Activated T-cell treated with anti-CD3 and anti-CD28 coated beads, Interleukin-2, amount 50 U/mL, for 4 hours (primary cell): ENCODE data around the gene IPO13. TPM values are rescaled to one million over a fixed set of nuclear protein-coding genes. Genes with fewer than 3 reads are reported as not detected.
A peak's percentile ranks its signal among the peaks of the same experiment; 100 is the strongest.

Experiments used
- ATAC-seq, 2 donors: fragments of 200-7000 bp; cut with Tn5 transposase; one replicate each; pipeline ENCODE4 v1.10.0; 2021
- DNase-seq: peaks from one replicate; pipeline ENCODE4 v3.0.0-alpha.2; 2020
- H3K27me3 Mint-ChIP-seq: one replicate; pipeline ENCODE4 v1.8.0; 2021; ENCODE audit warnings: low read depth, mixed read lengths
- H3K36me3 Mint-ChIP-seq: one replicate; pipeline ENCODE4 v1.8.0; 2022; ENCODE audit warnings: mixed read lengths; ENCODE audit not compliant: insufficient read depth
- H3K4me1 Mint-ChIP-seq: one replicate; pipeline ENCODE4 v1.8.0; 2021; ENCODE audit warnings: low read depth, mixed read lengths
- H3K4me3 Mint-ChIP-seq: one replicate; pipeline ENCODE4 v1.8.0; 2021; ENCODE audit warnings: mild to moderate bottlenecking, moderate library complexity, mixed read lengths
- H3K9me3 Mint-ChIP-seq: one replicate; pipeline ENCODE4 v1.8.0; 2021; ENCODE audit warnings: mixed read lengths
- total RNA-seq, 3 donors: library from RNA; stranded (reverse); gene quantifications; one replicate each; pipeline ENCODE4 v1.2.1, GENCODE V29; 2021

IPO13 gene
- total RNA-seq, result 10 to 100 TPM; 27.5 to 31.9 (median 28.2) TPM

GRCh38 chr1:43946236-43947060 is at the start of gene IPO13:
Gene IPO13, plus strand, starts transcription at chr1:43946950. Its CDS starts 651 bp downstream, at chr1:43947601.
- DNase-seq (peak; percentile 93), ATAC-seq (peak; percentile 96)
- H3K9me3 Mint-ChIP-seq, result no peaks in the 10 kb centered on the region
- H3K4me1 Mint-ChIP-seq, result peaks cover 52% of the 10 kb centered on the region
- H3K36me3 Mint-ChIP-seq, result peaks cover 20% of the 10 kb centered on the region
- H3K27me3 Mint-ChIP-seq, result no peaks in the 10 kb centered on the region
- peak within 1 kb of the TSS; percentile 93 for H3K4me3 Mint-ChIP-seq

DNA sequence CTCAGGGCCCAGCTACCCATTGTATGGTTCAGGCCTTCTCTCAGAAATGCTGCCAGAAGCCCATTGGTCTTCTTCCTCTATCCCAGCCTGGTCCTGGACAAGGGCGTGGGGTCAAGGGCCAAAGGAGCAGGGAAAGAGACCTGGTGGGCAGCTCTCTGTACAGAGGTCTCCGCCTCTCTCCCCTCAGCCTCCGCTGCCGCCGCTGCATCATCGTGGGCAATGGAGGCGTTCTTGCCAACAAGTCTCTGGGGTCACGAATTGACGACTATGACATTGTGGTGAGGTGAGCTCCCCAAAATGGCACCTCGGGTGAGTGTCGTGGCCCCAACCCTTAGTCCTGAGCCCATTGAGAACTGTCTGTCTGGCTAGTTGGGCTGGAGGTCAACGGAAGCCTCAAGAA is 47.8 kb upstream of the IPO13 start:
- ATAC-seq, result no peak
- H3K27me3 Mint-ChIP-seq, result no peaks in the 10 kb centered on the region
- H3K36me3 Mint-ChIP-seq, result peaks cover 24% of the 10 kb centered on the region
- DNase-seq, result no peak
- H3K4me1 Mint-ChIP-seq, result no peaks in the 10 kb centered on the region
- no peaks in the 10 kb centered on the region for H3K9me3 Mint-ChIP-seq
- H3K4me3 Mint-ChIP-seq, result no peak overlapping the region

DNA sequence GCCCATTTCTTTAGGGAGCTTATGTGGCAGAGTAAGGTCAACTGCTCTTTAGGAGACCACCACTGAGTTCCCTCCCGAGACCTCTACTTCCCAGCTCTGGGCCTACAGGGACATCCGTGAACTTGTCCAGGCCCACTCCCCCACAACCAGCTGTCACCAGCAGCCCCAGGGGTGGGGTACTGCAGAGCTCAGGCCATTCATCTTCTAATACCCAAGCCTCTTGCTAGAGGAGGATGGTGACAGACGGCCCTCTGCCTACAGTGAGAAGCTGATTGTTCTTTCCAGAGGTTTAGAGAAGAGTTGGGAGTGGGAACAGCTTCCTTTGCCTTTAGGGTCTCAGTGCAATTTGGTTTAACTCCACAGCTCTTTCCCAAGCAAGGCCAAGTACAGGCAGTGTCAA is 46.4 kb upstream of the IPO13 start:
- no peaks in the 10 kb centered on the region for H3K4me1 Mint-ChIP-seq

GRCh38 chr1:43901196-43901961 is 45.4 kb upstream of the IPO13 start:
- Mint-ChIP-seq H3K4me3 (no peak overlapping the region), H3K9me3 (no peaks in the 10 kb centered on the region), H3K4me1 (no peaks in the 10 kb centered on the region), H3K27me3 (no peaks in the 10 kb centered on the region), H3K36me3 (peaks cover 19% of the 10 kb centered on the region)
- DNase-seq, result no peak
- no peak for ATAC-seq

More for the DNA sequence above, 46.4 kb upstream of the IPO13 start:
- H3K27me3 Mint-ChIP-seq, result no peaks in the 10 kb centered on the region
- DNase-seq (no peak), ATAC-seq (no peak)
- no peaks in the 10 kb centered on the region for H3K9me3 Mint-ChIP-seq
- peaks cover 21% of the 10 kb centered on the region for H3K36me3 Mint-ChIP-seq
- H3K4me3 Mint-ChIP-seq, result no peak overlapping the region

DNA sequence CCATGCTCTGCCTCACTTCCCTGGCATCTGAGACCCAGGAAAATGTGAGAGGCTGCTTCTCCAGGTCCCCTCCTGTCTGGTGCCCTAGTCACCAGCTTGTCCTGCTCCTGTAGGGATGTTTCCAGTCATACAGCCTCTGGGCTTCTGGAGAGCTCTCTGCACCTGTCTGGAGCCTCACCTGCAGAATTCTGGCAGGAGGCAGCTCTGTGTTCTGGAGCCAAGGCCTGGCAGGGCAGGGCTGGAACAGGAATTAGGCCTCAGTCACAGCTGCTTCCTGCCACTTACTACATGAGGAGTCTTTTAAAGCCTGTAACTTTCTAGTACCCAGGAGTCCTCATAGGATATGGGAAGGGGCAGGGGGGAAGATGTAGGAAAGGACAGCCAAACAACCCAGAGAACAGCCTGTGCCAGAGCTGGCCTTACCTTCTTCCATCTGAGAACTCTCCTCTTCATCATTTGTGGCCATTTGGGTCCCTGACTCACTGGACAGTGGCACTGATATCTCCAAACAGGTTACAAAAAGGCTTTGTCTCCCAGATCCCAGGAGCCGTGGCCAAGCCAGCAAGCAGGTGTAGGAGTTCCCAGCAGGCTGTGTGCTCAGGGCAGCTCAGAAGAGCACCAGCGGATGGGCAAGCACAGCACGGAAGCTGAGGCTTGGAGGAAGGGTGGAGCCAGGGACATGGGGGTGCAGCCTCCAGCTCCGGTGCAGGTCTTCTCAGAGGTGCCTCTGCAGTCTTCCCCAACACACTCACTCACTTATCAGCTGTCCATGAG is 44.5 kb upstream of the IPO13 start:
- no peak for DNase-seq
- peaks cover 2% of the 10 kb centered on the region for H3K4me1 Mint-ChIP-seq
- peaks cover 21% of the 10 kb centered on the region for H3K36me3 Mint-ChIP-seq
- no peaks in the 10 kb centered on the region for H3K9me3 Mint-ChIP-seq
- H3K27me3 Mint-ChIP-seq, result no peaks in the 10 kb centered on the region
- peak overlapping the region; percentile 40 for H3K4me3 Mint-ChIP-seq
- ATAC-seq, result no peak

DNA sequence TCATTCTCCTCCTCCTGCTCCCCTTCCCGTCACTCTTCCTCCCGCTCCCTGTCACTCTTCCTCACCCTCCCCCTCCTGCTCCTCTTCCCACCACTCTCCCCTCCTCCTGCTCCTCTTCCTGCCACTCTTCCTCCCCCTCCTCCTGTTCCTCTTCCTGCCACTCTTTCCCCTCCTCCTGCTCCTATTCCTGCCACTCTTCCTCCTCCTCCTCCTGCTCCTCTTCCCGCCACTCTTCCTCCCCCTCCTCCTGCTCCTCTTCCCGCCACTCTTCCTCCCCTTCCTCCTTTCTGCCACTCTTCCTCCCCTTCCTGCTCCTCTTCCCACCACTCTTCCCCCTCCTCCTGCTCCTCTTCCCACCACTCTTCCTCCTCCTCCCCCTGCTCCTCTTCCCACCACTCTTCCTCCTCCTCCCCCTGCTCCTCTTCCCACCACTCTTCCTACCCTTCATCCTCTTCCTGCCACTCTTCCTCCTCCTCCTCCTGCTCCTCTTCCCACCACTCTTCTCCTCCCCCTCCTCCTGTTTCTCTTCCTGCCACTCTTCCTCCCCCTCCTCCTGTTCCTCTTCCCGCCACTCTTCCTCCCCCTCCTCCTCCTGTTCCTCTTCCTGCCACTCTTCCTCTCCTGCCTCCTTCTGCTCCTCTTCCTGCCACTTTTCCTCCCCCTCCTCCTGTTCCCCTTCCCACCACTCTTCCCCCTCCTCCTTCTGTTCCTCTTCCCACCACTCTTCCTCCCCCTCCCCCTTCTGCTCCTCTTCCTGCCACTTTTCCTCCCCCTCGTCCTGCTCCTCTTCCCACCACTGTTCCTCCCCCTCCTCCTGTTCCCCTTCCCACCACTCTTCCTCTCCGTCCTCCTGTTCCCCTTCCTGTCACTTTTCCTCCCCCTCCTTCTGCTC is 41.8 kb upstream of the IPO13 start:
- H3K27me3 Mint-ChIP-seq, result no peaks in the 10 kb centered on the region
- no peak for DNase-seq
- no peaks in the 10 kb centered on the region for H3K9me3 Mint-ChIP-seq

GRCh38 chr1:43908226-43908625 is 38.5 kb upstream of the IPO13 start:
- ATAC-seq (no peak), DNase-seq (no peak)
- H3K4me1 Mint-ChIP-seq, result peaks cover 2% of the 10 kb centered on the region
- H3K36me3 Mint-ChIP-seq, result peaks cover 23% of the 10 kb centered on the region
- H3K9me3 Mint-ChIP-seq, result no peaks in the 10 kb centered on the region
- H3K27me3 Mint-ChIP-seq, result no peaks in the 10 kb centered on the region
- no peak overlapping the region for H3K4me3 Mint-ChIP-seq

More for the DNA sequence above, 41.8 kb upstream of the IPO13 start:
- Mint-ChIP-seq H3K36me3 (peaks cover 30% of the 10 kb centered on the region), H3K4me1 (peaks cover 2% of the 10 kb centered on the region), H3K4me3 (no peak overlapping the region)
- ATAC-seq, result no peak

GRCh38 chr1:43908858-43909257 is 37.9 kb upstream of the IPO13 start:
- Mint-ChIP-seq H3K4me3 (no peak overlapping the region), H3K36me3 (peaks cover 23% of the 10 kb centered on the region), H3K27me3 (no peaks in the 10 kb centered on the region), H3K9me3 (no peaks in the 10 kb centered on the region), H3K4me1 (peaks cover 2% of the 10 kb centered on the region)
- ATAC-seq, result no peak
- DNase-seq, result no peak

DNA sequence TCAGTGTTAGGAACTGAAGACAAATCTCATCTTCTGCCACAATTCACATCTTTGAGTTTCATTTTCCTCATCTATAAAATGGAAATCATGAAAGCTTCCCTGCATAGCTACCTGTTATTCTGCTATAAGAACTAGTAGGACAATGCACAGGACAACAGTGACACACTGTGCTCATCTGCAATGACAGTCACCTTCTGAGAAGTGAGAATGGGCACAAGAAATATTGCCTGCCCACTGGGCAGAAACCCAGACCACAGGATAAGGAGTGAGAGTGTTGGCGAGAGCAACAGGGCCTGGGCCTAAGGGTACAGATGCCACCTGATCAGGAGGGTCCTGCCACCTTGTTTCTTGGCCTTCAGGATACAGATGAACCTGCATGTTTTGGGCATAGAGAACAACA is 36.4 kb upstream of the IPO13 start:
- no peaks in the 10 kb centered on the region for H3K9me3 Mint-ChIP-seq
- H3K27me3 Mint-ChIP-seq, result no peaks in the 10 kb centered on the region
- ATAC-seq (no peak), DNase-seq (no peak)
- peaks cover 2% of the 10 kb centered on the region for H3K4me1 Mint-ChIP-seq
- peaks cover 23% of the 10 kb centered on the region for H3K36me3 Mint-ChIP-seq
- no peak overlapping the region for H3K4me3 Mint-ChIP-seq

DNA sequence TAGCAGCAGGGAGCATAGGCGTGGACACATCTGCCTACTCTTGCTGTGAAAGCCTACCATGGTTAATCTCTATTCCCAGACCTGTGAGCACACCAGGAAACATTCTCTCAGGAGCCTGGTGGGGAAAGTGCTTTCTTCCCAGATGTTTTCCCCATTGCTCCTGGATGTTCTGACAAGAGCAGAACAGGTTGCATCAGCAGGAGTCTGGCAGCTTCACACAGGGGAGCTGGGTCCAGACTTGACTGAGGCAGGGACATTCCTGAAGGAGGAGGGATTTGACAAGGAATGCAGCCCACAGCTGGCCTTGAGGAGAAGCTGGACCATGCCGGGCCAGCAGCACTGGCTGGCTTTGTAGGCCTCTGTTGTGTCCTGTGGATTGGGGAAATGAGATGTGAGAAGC is 34.1 kb upstream of the IPO13 start:
- peaks cover 15% of the 10 kb centered on the region for H3K36me3 Mint-ChIP-seq
- no peak for ATAC-seq
- no peak overlapping the region for H3K4me3 Mint-ChIP-seq
- no peaks in the 10 kb centered on the region for H3K4me1 Mint-ChIP-seq
- DNase-seq, result no peak
- H3K27me3 Mint-ChIP-seq, result no peaks in the 10 kb centered on the region
- H3K9me3 Mint-ChIP-seq, result no peaks in the 10 kb centered on the region

GRCh38 chr1:43913051-43913501 is 33.7 kb upstream of the IPO13 start:
- no peaks in the 10 kb centered on the region for H3K9me3 Mint-ChIP-seq

DNA sequence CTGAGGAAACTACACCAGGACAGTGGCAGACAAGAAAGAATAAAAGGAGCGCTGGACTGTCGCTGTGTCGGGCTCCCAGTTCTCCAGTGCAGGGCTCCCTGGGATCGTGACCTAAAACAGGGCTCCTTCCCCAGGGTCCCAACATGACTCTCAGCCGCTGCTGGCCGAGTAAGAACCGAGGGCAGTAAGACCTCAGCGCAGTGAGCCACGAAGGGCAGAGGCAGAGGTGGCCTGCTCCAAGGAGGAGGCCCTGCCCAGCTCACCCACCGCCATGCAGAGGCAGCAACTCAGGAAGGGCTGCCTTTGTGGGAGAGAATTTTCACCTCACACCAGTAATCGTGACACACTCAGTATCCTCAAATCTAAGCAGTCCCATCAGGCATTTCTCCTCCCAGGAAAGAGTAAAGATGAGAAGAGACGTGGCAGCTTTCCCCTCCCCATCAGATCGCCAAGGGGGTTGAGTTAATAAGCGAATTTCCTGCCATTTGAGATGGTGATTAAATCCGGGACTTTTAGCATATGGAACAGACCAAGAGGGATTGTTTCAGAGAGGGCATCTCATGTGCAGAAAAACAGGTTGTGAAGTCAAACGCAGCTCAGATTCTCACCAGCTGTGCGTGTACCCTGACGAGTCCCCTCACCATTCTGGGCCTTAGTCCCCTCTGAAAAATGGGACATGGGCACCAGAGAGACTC is 32.9 kb upstream of the IPO13 start:
- Mint-ChIP-seq H3K27me3 (no peaks in the 10 kb centered on the region), H3K4me3 (no peak overlapping the region), H3K9me3 (no peaks in the 10 kb centered on the region), H3K4me1 (no peaks in the 10 kb centered on the region), H3K36me3 (peaks cover 11% of the 10 kb centered on the region)
- ATAC-seq, result no peak
- DNase-seq, result no peak

More at GRCh38 chr1:43913051-43913501, 33.7 kb upstream of the IPO13 start:
- H3K4me1 Mint-ChIP-seq, result no peaks in the 10 kb centered on the region
- peaks cover 12% of the 10 kb centered on the region for H3K36me3 Mint-ChIP-seq
- H3K4me3 Mint-ChIP-seq, result no peak overlapping the region
- no peaks in the 10 kb centered on the region for H3K27me3 Mint-ChIP-seq
- ATAC-seq (no peak), DNase-seq (no peak)
